OCI-LY7 (cell line): ENCODE data around the gene TCERG1L.

ENCODE experiments used
- EZH2phosphoT487 ChIP-seq: fragments of 200-600 bp; sonication (generic); IDR thresholded peaks from 2 replicates; pipeline ENCODE4 v1.6.1; 2018; ENCODE audit warnings: low read depth, borderline replicate concordance, mild to moderate bottlenecking, mixed run types, antibody characterized with exemption, low read length, moderate library complexity, mixed read lengths
- TF ChIP-seq, protein P1 (sequence below): fragments of 200-600 bp; sonication (generic); conservative IDR thresholded peaks from 2 replicates; pipeline ENCODE4 v1.5.1; 2014; ENCODE audit warnings: mild to moderate bottlenecking, antibody characterized with exemption, low read length, moderate library complexity, mixed read lengths

DNA sequence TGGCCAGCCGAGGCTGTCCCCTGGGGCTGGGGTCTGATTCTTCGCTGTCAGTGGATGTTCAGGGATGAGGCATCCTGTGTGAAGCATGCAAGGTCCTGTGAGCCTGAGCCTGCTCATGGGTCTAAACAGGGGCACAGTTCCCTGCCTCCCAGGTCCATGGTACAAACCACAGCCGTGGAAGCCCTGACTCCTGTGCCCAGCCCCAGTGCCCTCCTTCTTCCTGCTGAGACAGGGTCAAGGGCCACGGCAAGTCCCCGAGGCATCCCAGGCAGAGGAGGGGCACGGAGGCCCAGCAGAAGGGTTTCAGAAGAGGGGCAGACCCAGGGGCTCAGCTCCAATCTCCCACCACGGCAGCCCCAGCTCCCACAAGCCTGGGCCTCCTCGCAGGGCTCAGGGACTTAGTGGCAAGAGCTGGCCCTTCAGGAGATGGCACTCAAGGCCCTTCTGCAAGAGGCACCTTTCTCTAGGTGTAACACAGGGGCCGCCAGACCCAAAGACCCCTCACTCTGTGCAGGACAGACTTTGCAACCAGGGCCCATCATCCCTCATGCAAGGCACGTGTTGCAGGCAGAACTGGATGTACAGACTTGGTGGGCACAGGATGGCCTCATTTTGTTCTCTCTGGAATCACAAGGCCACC lies 248.8 kb downstream of the TCERG1L start:
- TF ChIP-seq, protein P1, sequence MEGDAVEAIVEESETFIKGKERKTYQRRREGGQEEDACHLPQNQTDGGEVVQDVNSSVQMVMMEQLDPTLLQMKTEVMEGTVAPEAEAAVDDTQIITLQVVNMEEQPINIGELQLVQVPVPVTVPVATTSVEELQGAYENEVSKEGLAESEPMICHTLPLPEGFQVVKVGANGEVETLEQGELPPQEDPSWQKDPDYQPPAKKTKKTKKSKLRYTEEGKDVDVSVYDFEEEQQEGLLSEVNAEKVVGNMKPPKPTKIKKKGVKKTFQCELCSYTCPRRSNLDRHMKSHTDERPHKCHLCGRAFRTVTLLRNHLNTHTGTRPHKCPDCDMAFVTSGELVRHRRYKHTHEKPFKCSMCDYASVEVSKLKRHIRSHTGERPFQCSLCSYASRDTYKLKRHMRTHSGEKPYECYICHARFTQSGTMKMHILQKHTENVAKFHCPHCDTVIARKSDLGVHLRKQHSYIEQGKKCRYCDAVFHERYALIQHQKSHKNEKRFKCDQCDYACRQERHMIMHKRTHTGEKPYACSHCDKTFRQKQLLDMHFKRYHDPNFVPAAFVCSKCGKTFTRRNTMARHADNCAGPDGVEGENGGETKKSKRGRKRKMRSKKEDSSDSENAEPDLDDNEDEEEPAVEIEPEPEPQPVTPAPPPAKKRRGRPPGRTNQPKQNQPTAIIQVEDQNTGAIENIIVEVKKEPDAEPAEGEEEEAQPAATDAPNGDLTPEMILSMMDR: no peak
- no peak for TF ChIP-seq EZH2phosphoT487
